Activated CD8-positive, alpha-beta T cell treated with anti-CD3 and anti-CD28 coated beads for 36 hours (primary cell): Measurements from ENCODE around the gene RAET1E. TPM values are rescaled to one million over a fixed set of nuclear protein-coding genes. Genes with fewer than 3 reads are reported as not detected.
"Not testable (repeated sequence)": the region's sequence is repeated elsewhere in the genome, so short reads cannot be mapped to it uniquely, and the experiment has no call there.

ENCODE experiments used
- ATAC-seq: fragments of 200-7000 bp; cut with Tn5 transposase; one replicate; pipeline ENCODE4 v1.10.0; 2021; ENCODE audit warnings: mild to moderate bottlenecking, moderate library complexity
- CTCF ChIA-PET: fragments of 350-600 bp; sonication (Branson Sonifier 250); formaldehyde crosslinking; loops from one replicate; lab custom pipeline; 2021; ENCODE audit warnings: antibody characterized with exemption; lab: Charles Lee
- POLR2A ChIA-PET: fragments of 350-600 bp; sonication (Branson Sonifier 250); formaldehyde crosslinking; loops from one replicate; lab custom pipeline; 2021; ENCODE audit warnings: antibody characterized with exemption; lab: Charles Lee
- DNase-seq: peaks from one replicate; pipeline ENCODE4 v3.0.0-alpha.2; 2020
- H3K27ac Mint-ChIP-seq: one replicate; pipeline ENCODE4 v1.8.0; 2021; ENCODE audit warnings: mild to moderate bottlenecking, mixed read lengths
- H3K27me3 Mint-ChIP-seq: one replicate; pipeline ENCODE4 v1.8.0; 2021; ENCODE audit warnings: mixed read lengths
- H3K36me3 Mint-ChIP-seq: one replicate; pipeline ENCODE4 v1.8.0; 2021; ENCODE audit warnings: low read depth, mixed read lengths
- H3K4me1 Mint-ChIP-seq: one replicate; pipeline ENCODE4 v1.8.0; 2021; ENCODE audit warnings: low read depth, mixed read lengths
- H3K4me3 Mint-ChIP-seq: one replicate; pipeline ENCODE4 v1.8.0; 2021; ENCODE audit warnings: mild to moderate bottlenecking, moderate library complexity, mixed read lengths
- H3K9me3 Mint-ChIP-seq: one replicate; pipeline ENCODE4 v1.8.0; 2021; ENCODE audit warnings: mixed read lengths
- intact Hi-C: fragments of 100-400 bp; cut with micrococcal nuclease; formaldehyde crosslinking; loops from one replicate; pipeline ENCODE4 v1.10.0; 2022
- total RNA-seq, 2 experiments: library from RNA; stranded (reverse); gene quantifications; one replicate each; pipeline ENCODE4 v1.2.3, GENCODE V29; 2021
- TF ChIP-seq, protein P1 (sequence below): fragments of 200-600 bp; IDR thresholded peaks from one replicate; pipeline ENCODE4 v1.8.0; 2022; ENCODE audit warnings: antibody characterized with exemption, mild to moderate bottlenecking

The RAET1E gene
- total RNA-seq, 2 experiments from 2014 or later, result not detected

DNA sequence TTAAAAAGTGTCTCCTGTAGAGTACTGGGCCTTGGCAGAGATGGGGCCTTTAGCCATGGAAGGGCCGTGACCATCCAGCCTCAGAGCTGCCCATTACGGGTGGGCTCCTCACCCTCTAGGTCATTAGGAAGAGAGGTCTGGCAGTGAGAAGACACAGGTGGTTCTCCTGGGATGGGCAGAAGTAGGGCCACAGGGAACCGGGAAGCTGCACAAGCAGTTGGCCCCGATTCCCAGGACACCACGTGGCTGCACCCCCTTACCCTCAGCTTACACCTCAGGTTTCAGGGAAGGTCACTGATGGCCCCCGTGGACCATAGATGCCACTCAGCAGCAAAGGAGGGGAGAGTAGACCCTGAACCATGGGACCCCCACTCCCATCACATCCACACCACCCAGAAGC, 23.4 kb upstream of the RAET1E start:
- Mint-ChIP-seq H3K27me3 (peaks cover 55% of the 10 kb centered on the region), H3K27ac (no peak overlapping the region), H3K4me3 (no peak overlapping the region), H3K36me3 (no peaks in the 10 kb centered on the region), H3K9me3 (no peaks in the 10 kb centered on the region), H3K4me1 (peaks cover 18% of the 10 kb centered on the region)
- DNase-seq (no peak), ATAC-seq (no peak)
- TF ChIP-seq, protein P1, sequence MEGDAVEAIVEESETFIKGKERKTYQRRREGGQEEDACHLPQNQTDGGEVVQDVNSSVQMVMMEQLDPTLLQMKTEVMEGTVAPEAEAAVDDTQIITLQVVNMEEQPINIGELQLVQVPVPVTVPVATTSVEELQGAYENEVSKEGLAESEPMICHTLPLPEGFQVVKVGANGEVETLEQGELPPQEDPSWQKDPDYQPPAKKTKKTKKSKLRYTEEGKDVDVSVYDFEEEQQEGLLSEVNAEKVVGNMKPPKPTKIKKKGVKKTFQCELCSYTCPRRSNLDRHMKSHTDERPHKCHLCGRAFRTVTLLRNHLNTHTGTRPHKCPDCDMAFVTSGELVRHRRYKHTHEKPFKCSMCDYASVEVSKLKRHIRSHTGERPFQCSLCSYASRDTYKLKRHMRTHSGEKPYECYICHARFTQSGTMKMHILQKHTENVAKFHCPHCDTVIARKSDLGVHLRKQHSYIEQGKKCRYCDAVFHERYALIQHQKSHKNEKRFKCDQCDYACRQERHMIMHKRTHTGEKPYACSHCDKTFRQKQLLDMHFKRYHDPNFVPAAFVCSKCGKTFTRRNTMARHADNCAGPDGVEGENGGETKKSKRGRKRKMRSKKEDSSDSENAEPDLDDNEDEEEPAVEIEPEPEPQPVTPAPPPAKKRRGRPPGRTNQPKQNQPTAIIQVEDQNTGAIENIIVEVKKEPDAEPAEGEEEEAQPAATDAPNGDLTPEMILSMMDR, result no peak
- intact Hi-C loops, result no loop called here
- CTCF ChIA-PET, result no interaction called here
- POLR2A ChIA-PET, result no interaction called here

DNA sequence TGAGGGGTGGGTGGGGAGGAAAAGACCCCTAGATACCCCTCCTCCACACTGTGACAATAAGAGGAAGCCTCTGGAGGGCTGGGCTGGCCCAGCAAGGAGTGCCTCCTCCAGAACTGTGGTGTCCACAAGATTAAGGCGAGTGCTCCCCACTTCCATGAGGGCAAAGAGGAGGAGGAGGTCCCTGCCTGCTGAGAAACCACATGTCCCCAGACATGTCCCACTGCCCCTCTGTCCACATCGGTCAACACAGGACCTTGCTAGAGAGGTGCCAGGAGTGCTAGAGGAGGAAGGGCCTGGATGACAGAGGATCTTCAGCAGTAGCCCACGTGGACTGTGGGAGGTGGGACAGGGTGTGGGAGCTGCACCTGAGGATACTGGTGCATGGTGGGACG, 21.9 kb upstream of the RAET1E start:
- TF ChIP-seq, protein P1, result no peak

DNA sequence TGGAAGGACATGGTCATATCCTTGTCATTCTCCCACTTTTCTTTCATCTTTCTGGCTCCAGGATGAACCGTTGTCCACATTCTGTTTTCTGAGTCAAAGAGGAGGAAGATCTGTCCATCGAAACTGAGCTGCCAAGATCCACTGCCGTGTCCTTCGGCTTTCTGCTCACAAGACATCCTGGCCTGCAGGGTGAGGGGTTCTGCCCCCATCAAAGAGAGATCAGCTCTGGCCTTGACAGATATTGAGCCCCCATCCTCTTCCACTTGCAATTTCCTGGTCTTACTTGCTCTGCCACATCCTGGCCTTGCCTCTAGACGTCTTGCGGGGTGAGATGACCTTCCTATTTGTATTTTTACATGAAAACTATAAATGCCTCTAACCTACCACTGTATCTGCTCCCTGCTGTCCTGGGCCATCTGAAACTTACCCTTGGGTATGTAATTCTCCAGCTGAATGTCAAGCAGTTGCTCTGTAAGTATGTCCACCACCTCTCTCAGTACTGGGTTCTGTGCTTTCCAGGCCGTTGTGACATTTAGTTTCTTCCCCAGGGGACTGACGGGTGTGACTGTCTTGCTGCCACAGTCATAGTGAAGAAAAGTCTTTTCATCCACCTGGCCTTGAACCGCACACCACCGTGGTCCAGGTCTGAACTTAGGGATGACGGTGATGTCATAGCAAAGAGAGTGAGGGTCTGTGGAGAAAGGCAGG, 21.4 kb upstream of the RAET1E start:
- intact Hi-C loops, CTCF ChIA-PET, POLR2A ChIA-PET, ATAC-seq, DNase-seq, H3K4me3 Mint-ChIP-seq, H3K36me3 Mint-ChIP-seq, H3K9me3 Mint-ChIP-seq, H3K27ac Mint-ChIP-seq: not testable (repeated sequence)
- Mint-ChIP-seq H3K27me3 (peaks cover 38% of the 10 kb centered on the region), H3K4me1 (peaks cover 14% of the 10 kb centered on the region)

More for the DNA sequence above, 21.9 kb upstream of the RAET1E start:
- peaks cover 44% of the 10 kb centered on the region for H3K27me3 Mint-ChIP-seq
- no peak overlapping the region for H3K27ac Mint-ChIP-seq
- H3K4me1 Mint-ChIP-seq, result peaks cover 14% of the 10 kb centered on the region
- no peaks in the 10 kb centered on the region for H3K9me3 Mint-ChIP-seq
- no peaks in the 10 kb centered on the region for H3K36me3 Mint-ChIP-seq
- no peak for DNase-seq
- intact Hi-C loops, result no loop called here
- ChIA-PET CTCF (no interaction called here), POLR2A (no interaction called here)
- no peak for ATAC-seq
- H3K4me3 Mint-ChIP-seq, result no peak overlapping the region

DNA sequence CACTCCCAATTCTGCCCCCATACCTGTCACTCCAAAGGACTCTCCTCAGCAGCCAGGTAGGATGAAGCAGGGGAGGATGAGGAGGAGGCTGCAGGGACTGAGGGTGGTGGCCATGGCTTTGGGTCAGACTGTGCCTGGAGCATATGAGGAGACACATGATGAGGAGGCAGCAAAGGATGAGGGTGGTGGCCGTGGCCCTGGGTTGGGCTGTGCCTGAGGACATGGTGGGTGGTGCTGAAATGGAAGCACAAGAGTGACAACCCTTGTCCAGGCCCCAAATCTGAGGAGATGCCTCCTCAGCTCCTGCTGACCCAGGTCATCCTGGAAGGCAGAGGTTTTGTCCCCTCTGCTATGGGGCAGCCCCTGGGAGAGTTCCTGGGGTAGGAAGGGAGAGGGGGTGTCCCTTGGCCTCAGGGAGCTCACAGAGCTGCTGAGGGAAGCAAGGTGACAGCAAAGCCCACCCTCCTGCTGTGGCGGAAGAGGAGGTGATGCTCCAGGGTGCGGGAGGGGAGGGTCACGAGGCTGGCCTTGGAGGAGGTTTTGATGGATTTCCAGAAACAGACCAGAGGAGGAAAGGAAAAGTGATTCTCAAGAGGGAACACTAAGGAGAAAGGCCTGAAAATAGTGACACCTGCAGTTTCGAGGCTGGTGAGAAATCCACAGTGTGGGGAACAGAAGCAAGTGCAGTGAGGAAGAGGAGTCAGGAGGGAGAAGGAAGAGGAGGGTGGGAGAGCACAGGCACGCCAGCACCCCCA, 20.4 kb upstream of the RAET1E start:
- ChIA-PET POLR2A (no interaction called here), CTCF (no interaction called here)
- Mint-ChIP-seq H3K27me3 (peaks cover 33% of the 10 kb centered on the region), H3K4me3 (no peak overlapping the region), H3K27ac (no peak overlapping the region), H3K36me3 (no peaks in the 10 kb centered on the region), H3K9me3 (no peaks in the 10 kb centered on the region), H3K4me1 (peaks cover 8% of the 10 kb centered on the region)
- DNase-seq (no peak), ATAC-seq (no peak)
- TF ChIP-seq, protein P1, result no peak
- intact Hi-C loops, result no loop called here

DNA sequence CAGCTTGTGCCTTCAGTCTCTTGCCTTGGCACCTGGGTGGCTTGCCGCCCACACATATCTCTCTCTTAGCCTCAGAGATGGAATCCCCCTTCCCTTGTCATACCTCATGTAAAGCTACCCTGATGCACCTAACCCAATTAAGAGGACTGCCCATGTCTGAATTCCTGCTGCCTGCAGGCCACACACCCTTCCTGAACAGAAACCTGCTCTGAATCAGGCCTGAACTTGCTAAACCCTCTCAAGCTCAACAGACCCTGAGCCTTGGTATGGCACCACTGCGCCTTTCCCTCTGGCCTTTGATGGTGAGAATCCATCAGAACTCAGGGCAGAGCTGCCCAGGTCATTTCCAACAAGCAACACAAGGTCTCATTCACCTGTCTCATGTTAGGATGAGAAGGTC, 19.8 kb upstream of the RAET1E start:
- ATAC-seq (no peak), DNase-seq (no peak)
- Mint-ChIP-seq H3K27ac (no peak overlapping the region), H3K9me3 (no peaks in the 10 kb centered on the region), H3K4me1 (peaks cover 2% of the 10 kb centered on the region), H3K36me3 (no peaks in the 10 kb centered on the region), H3K4me3 (no peak overlapping the region), H3K27me3 (peaks cover 30% of the 10 kb centered on the region)
- intact Hi-C loops, result no loop called here
- ChIA-PET CTCF (no interaction called here), POLR2A (no interaction called here)
- TF ChIP-seq, protein P1, result no peak
